Astrocyte (in vitro differentiated cells and primary cell): ENCODE data around the gene SAMD4B. TPM values are rescaled to one million over a fixed set of nuclear protein-coding genes. Genes with fewer than 3 reads are reported as not detected.

Experiments
- DNase-seq: peaks from one replicate; pipeline ENCODE4 v3.0.0-alpha.2; 2010; ENCODE audit warnings: low read depth
- FAIRE-seq: peaks from 2 replicates; lab custom pipeline; 2011; peaks lifted over from hg19 to GRCh38; lab: Jason Lieb, UNC
- H2AFZ ChIP-seq: 2 replicates; pipeline ENCODE4 v1.6.0; 2012; ENCODE audit warnings: low read depth, low read length, inconsistent platforms
- H3K27ac ChIP-seq: 2 replicates; pipeline ENCODE4 v1.5.1; 2011; ENCODE audit warnings: low read depth, low read length, inconsistent platforms
- H3K27me3 ChIP-seq: 2 replicates; pipeline ENCODE4 v1.6.0; 2011; ENCODE audit warnings: low read length, inconsistent platforms; ENCODE audit not compliant: insufficient read depth
- H3K36me3 ChIP-seq: 2 replicates; pipeline ENCODE4 v1.5.1; 2011; ENCODE audit warnings: low read length, inconsistent platforms; ENCODE audit not compliant: insufficient read depth
- H3K4me1 ChIP-seq: 2 replicates; pipeline ENCODE4 v1.5.1; 2011; ENCODE audit warnings: low read length, inconsistent platforms; ENCODE audit not compliant: insufficient read depth
- H3K4me2 ChIP-seq: 2 replicates; pipeline ENCODE4 v1.6.0; 2012; ENCODE audit warnings: low read length, inconsistent platforms
- H3K4me3 ChIP-seq: 2 replicates; pipeline ENCODE4 v1.5.1; 2011; ENCODE audit warnings: low read depth, mild to moderate bottlenecking, low read length, inconsistent platforms; ENCODE audit not compliant: insufficient read depth
- H3K79me2 ChIP-seq: 2 replicates; pipeline ENCODE4 v1.6.0; 2012; ENCODE audit warnings: mild to moderate bottlenecking, low read length, inconsistent platforms; ENCODE audit not compliant: insufficient read depth
- H3K9ac ChIP-seq: 2 replicates; pipeline ENCODE4 v1.6.0; 2012; ENCODE audit warnings: mild to moderate bottlenecking, low read length, inconsistent platforms
- H3K9me3 ChIP-seq: 2 replicates; pipeline ENCODE4 v1.5.1; 2012; ENCODE audit warnings: low read depth, mild to moderate bottlenecking, low read length, inconsistent platforms; ENCODE audit not compliant: insufficient read depth
- H4K20me1 ChIP-seq: 2 replicates; pipeline ENCODE4 v1.6.0; 2012; ENCODE audit warnings: low read length, inconsistent platforms; ENCODE audit not compliant: insufficient read depth
- H3K27ac Mint-ChIP-seq: one replicate; pipeline ENCODE4 v1.8.0; 2021; ENCODE audit warnings: mild to moderate bottlenecking, mixed read lengths; ENCODE audit not compliant: unreplicated experiment
- H3K27me3 Mint-ChIP-seq: one replicate; pipeline ENCODE4 v1.8.0; 2021; ENCODE audit warnings: low read depth, mixed read lengths; ENCODE audit not compliant: unreplicated experiment
- H3K36me3 Mint-ChIP-seq: one replicate; pipeline ENCODE4 v1.8.0; 2021; ENCODE audit warnings: low read depth, mixed read lengths; ENCODE audit not compliant: unreplicated experiment
- H3K4me1 Mint-ChIP-seq: one replicate; pipeline ENCODE4 v1.8.0; 2021; ENCODE audit warnings: low read depth, mixed read lengths; ENCODE audit not compliant: unreplicated experiment
- H3K4me3 Mint-ChIP-seq: one replicate; pipeline ENCODE4 v1.8.0; 2021; ENCODE audit warnings: mild to moderate bottlenecking, moderate library complexity, mixed read lengths; ENCODE audit not compliant: unreplicated experiment
- H3K9me3 Mint-ChIP-seq: one replicate; pipeline ENCODE4 v1.8.0; 2021; ENCODE audit warnings: mild to moderate bottlenecking, mixed read lengths; ENCODE audit not compliant: unreplicated experiment
- CTCF ChIP-seq: IDR thresholded peaks from 2 replicates; pipeline ENCODE4 v1.5.1; 2011; ENCODE audit warnings: low read depth, mild to moderate bottlenecking, inconsistent platforms, low read length, moderate library complexity; ENCODE audit not compliant: insufficient read depth
- EZH2 ChIP-seq: IDR thresholded peaks from 2 replicates; pipeline ENCODE4 v1.6.1; 2012; ENCODE audit warnings: mild to moderate bottlenecking, low read length, inconsistent platforms; ENCODE audit not compliant: insufficient read depth
- total RNA-seq: library from RNA; stranded (reverse); gene quantifications from 2 replicates; pipeline ENCODE4 v1.2.1, GENCODE V29; 2021

The SAMD4B gene
- total RNA-seq, 1 donor from 2014 or later = 98.6 TPM

- Histone ChIP-seq H3K79me2 (peaks cover 37% of the 10 kb centered on the region), H3K27me3 (no peaks in the 10 kb centered on the region), H3K4me1 (peaks cover 36% of the 10 kb centered on the region), H3K4me2 (peak overlapping the region; percentile 76), H4K20me1 (peaks cover 34% of the 10 kb centered on the region), H3K9me3 (no peaks in the 10 kb centered on the region), H3K27ac (peak overlapping the region; percentile 99), H3K9ac (peak overlapping the region; percentile 89), H2AFZ (no peak overlapping the region), H3K4me3 (peak overlapping the region; percentile 7), H3K36me3 (peaks cover 26% of the 10 kb centered on the region)
- peak; percentile 100 for DNase-seq
- Mint-ChIP-seq H3K36me3 (peaks cover 14% of the 10 kb centered on the region), H3K9me3 (no peaks in the 10 kb centered on the region), H3K27me3 (no peaks in the 10 kb centered on the region), H3K4me3 (peak overlapping the region; percentile 20), H3K27ac (peak overlapping the region; percentile 89), H3K4me1 (peaks cover 34% of the 10 kb centered on the region)
- TF ChIP-seq CTCF (no peak), EZH2 (no peak)
- FAIRE-seq = no peak
Measured at GRCh38 chr19:39430675-39431593, 88.7 kb downstream of the SAMD4B start.

GRCh38 chr19:39432677-39433025 is 90.4 kb downstream of the SAMD4B start:
- H3K27ac Mint-ChIP-seq = no peak overlapping the region
- H3K27ac ChIP-seq = peak overlapping the region; percentile 20

More at GRCh38 chr19:39432677-39433025, 90.4 kb downstream of the SAMD4B start:
- H3K27me3 Mint-ChIP-seq = no peaks in the 10 kb centered on the region
- H3K4me2 ChIP-seq = no peak overlapping the region
- H3K9me3 Mint-ChIP-seq = no peaks in the 10 kb centered on the region
- no peak for DNase-seq
- peaks cover 26% of the 10 kb centered on the region for H3K36me3 ChIP-seq
- peaks cover 39% of the 10 kb centered on the region for H3K79me2 ChIP-seq
- TF ChIP-seq EZH2 (no peak), CTCF (no peak)
- H3K4me1 ChIP-seq = peaks cover 40% of the 10 kb centered on the region
- no peak overlapping the region for H2AFZ ChIP-seq
- no peak overlapping the region for H3K4me3 ChIP-seq
- peaks cover 14% of the 10 kb centered on the region for H3K36me3 Mint-ChIP-seq
- peaks cover 29% of the 10 kb centered on the region for H4K20me1 ChIP-seq
- no peaks in the 10 kb centered on the region for H3K27me3 ChIP-seq
- peak overlapping the region; percentile 72 for H3K4me3 Mint-ChIP-seq
- H3K9me3 ChIP-seq = no peaks in the 10 kb centered on the region
- H3K9ac ChIP-seq = peak overlapping the region; percentile 99
- no peak for FAIRE-seq
- H3K4me1 Mint-ChIP-seq = peaks cover 33% of the 10 kb centered on the region
